Mesothelial cell of epicardium (in vitro differentiated cells): Measurements from ENCODE around the gene INPP4B. TPM values are rescaled to one million over a fixed set of nuclear protein-coding genes. Genes with fewer than 3 reads are reported as not detected.
A peak's percentile ranks its signal among the peaks of the same experiment; 100 is the strongest.
"Not testable (repeated sequence)": the region's sequence is repeated elsewhere in the genome, so short reads cannot be mapped to it uniquely, and the experiment has no call there.

Experiments used
- DNase-seq, 2 experiments: peaks; one replicate each; pipeline ENCODE4 v3.0.0; 2021; ENCODE audit warnings: low spot score in 2 of 2; ENCODE audit not compliant: unreplicated experiment in 2 of 2
- H3K27ac Mint-ChIP-seq: 2 replicates; pipeline ENCODE4 v1.8.0; 2021; ENCODE audit warnings: mixed read lengths
- H3K27me3 Mint-ChIP-seq: 2 replicates; pipeline ENCODE4 v1.8.0; 2021; ENCODE audit warnings: low read depth, mixed read lengths
- H3K36me3 Mint-ChIP-seq: 2 replicates; pipeline ENCODE4 v1.8.0; 2021; ENCODE audit warnings: mixed read lengths
- H3K4me1 Mint-ChIP-seq: 2 replicates; pipeline ENCODE4 v1.8.0; 2021; ENCODE audit warnings: mixed read lengths
- H3K4me3 Mint-ChIP-seq: 2 replicates; pipeline ENCODE4 v1.8.0; 2021; ENCODE audit warnings: mild to moderate bottlenecking, moderate library complexity, mixed read lengths
- H3K9me3 Mint-ChIP-seq: 2 replicates; pipeline ENCODE4 v1.8.0; 2021; ENCODE audit warnings: mixed read lengths
- total RNA-seq: library from RNA; stranded (reverse); gene quantifications from 3 replicates; pipeline ENCODE4 v1.2.1, GENCODE V29; 2021
- TF ChIP-seq, protein P1 (sequence below): fragments of 200-600 bp; sonication (generic); IDR thresholded peaks from one replicate; pipeline ENCODE4 v1.5.0; 2021; ENCODE audit warnings: antibody characterized with exemption; ENCODE audit not compliant: unreplicated experiment

The INPP4B gene
- total RNA-seq, 1 donor from 2014 or later, result 35.4 TPM

DNA sequence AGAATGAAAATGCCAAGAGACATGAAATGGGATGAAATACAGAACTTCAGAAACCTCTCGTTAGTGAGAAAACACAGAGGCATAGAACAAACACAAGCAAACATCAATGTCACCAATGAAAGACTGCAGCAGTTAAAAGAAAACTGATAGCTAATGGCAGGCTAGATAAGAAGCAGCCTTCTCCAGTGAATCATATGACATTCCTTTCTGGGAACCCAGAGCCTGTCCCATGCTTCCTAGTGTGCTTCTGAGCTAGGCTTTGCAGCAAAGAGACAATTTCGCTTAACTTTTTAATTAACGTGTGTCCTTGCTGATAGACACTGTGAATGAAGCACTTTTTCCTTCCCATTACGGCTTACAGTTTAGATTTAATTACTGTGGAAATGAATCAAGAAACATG is 765.1 kb downstream of the INPP4B start:
- no peak for DNase-seq
- no peaks in the 10 kb centered on the region for H3K27me3 Mint-ChIP-seq
- H3K4me1 Mint-ChIP-seq, result peaks cover 31% of the 10 kb centered on the region
- peak overlapping the region; percentile 41 for H3K27ac Mint-ChIP-seq
- TF ChIP-seq, protein P1, sequence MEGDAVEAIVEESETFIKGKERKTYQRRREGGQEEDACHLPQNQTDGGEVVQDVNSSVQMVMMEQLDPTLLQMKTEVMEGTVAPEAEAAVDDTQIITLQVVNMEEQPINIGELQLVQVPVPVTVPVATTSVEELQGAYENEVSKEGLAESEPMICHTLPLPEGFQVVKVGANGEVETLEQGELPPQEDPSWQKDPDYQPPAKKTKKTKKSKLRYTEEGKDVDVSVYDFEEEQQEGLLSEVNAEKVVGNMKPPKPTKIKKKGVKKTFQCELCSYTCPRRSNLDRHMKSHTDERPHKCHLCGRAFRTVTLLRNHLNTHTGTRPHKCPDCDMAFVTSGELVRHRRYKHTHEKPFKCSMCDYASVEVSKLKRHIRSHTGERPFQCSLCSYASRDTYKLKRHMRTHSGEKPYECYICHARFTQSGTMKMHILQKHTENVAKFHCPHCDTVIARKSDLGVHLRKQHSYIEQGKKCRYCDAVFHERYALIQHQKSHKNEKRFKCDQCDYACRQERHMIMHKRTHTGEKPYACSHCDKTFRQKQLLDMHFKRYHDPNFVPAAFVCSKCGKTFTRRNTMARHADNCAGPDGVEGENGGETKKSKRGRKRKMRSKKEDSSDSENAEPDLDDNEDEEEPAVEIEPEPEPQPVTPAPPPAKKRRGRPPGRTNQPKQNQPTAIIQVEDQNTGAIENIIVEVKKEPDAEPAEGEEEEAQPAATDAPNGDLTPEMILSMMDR, result no peak
- H3K36me3 Mint-ChIP-seq, result peaks cover 2% of the 10 kb centered on the region
- no peak overlapping the region for H3K4me3 Mint-ChIP-seq
- H3K9me3 Mint-ChIP-seq, result no peaks in the 10 kb centered on the region

DNA sequence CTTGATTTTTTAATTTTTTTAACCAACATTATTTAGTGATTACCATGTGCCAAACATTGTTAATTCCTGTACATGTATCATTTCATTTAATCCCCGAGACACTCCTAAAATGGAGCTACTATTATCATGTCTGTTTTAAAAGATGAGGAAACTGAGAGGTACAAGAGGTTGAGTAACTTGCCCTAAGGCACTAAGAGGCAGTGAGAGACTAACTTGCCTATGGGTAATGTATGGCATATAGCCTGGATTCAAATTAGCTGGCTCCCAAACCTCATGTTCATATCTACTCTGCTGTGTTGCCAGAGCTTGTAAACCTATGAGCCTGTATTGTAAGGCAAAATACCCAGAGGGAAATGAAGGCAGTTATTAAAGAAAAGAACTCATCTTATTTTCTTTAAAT is 766.1 kb downstream of the INPP4B start:
- TF ChIP-seq, protein P1, result no peak
- H3K4me1 Mint-ChIP-seq, result peaks cover 22% of the 10 kb centered on the region
- no peaks in the 10 kb centered on the region for H3K9me3 Mint-ChIP-seq
- no peaks in the 10 kb centered on the region for H3K27me3 Mint-ChIP-seq
- no peak overlapping the region for H3K4me3 Mint-ChIP-seq
- no peak overlapping the region for H3K27ac Mint-ChIP-seq
- no peak for DNase-seq
- H3K36me3 Mint-ChIP-seq, result no peaks in the 10 kb centered on the region

DNA sequence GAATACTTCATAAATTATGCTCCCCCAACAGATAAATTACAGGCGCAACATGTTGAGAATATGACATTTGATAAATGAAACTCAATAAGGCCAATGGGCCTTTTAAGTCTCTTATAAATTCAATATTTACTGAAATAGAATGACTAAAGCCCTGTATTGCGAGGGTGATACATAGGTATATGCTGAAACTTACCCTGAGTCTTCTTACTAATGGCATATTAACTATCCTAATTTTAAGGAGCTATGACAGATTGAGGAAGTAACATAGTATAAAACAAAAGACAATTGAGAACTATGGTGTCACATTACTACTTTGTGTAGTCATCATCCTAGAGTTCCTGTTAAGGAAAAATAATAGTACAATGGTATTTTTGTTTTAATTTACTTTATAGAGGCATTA is 769.1 kb downstream of the INPP4B start:
- Mint-ChIP-seq H3K4me3 (no peak overlapping the region), H3K36me3 (no peaks in the 10 kb centered on the region), H3K4me1 (peaks cover 19% of the 10 kb centered on the region), H3K27ac (no peak overlapping the region), H3K27me3 (no peaks in the 10 kb centered on the region), H3K9me3 (no peaks in the 10 kb centered on the region)
- TF ChIP-seq, protein P1, result no peak
- DNase-seq, result no peak

DNA sequence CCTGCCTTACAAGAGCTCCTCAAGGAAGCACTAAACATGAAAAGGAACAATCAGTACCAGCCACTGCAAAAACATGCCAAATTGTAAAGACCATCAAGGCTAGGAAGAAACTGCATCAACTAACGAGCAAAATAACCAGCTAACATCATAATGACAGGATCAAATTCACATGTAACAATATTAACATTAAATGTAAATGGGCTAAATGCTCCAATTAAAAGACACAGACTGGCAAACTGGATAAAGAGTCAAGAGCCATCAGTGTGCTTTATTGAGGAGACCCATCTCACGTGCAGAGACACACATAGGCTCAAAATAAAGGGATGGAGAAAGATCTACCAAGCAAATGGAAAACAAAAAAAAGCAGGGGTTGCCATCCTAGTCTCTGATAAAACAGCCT is 777.8 kb downstream of the INPP4B start:
- H3K27me3 Mint-ChIP-seq, DNase-seq, H3K4me3 Mint-ChIP-seq, H3K27ac Mint-ChIP-seq, H3K4me1 Mint-ChIP-seq: not testable (repeated sequence)
- Mint-ChIP-seq H3K36me3 (peaks cover 53% of the 10 kb centered on the region), H3K9me3 (peaks cover 45% of the 10 kb centered on the region)

DNA sequence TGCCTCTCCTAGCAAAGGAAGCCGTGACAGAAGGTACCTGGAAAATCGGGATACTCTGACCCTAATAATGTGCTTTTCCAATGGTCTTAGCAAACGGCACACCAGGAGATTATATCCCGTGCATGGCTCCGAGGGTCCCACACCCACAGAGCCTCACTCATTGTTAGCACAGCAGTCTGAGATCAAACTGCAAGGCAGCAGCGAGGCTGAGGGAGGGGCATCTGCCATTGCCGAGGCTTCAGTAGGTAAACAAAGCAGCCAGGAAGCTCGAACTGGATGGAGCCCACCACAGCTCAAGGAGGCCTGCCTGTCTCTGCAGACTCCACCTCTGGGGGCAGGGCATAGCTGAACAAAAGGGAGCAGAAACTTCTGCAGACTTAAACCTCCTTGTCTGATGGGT is 779.5 kb downstream of the INPP4B start:
- H3K27ac Mint-ChIP-seq, H3K4me1 Mint-ChIP-seq, H3K27me3 Mint-ChIP-seq, H3K4me3 Mint-ChIP-seq, DNase-seq: not testable (repeated sequence)
- peaks cover 54% of the 10 kb centered on the region for H3K36me3 Mint-ChIP-seq
- H3K9me3 Mint-ChIP-seq, result peaks cover 43% of the 10 kb centered on the region

DNA sequence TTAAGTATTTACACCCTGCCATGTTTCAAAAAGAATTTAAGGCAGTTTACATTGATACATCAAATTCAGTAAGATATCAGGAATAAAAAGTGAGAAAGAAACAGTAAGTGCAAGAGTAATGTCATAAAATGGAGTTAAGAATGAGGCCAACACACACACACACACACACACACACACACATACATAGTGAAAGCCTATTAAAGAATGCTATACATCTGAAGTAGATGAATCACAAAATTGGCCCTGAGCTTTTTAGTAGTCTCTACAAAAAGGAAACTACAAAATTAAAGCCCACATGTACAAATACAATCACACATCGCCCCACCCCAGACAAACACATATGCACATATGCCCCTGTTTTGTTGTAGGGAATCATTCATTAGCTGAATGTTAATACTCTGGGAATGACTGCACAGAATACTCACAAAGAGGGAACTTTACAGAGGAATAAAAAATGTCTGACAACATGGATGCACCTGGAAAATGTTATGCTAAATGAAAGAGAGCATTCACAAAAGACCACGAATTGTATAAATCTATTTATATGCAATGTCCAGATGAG is 780.9 kb downstream of the INPP4B start:
- no peaks in the 10 kb centered on the region for H3K27me3 Mint-ChIP-seq
- peaks cover 44% of the 10 kb centered on the region for H3K36me3 Mint-ChIP-seq
- no peak for DNase-seq
- peaks cover 34% of the 10 kb centered on the region for H3K9me3 Mint-ChIP-seq
- H3K4me1 Mint-ChIP-seq, result no peaks in the 10 kb centered on the region
- no peak overlapping the region for H3K4me3 Mint-ChIP-seq
- H3K27ac Mint-ChIP-seq, result no peak overlapping the region
- TF ChIP-seq, protein P1, result no peak

DNA sequence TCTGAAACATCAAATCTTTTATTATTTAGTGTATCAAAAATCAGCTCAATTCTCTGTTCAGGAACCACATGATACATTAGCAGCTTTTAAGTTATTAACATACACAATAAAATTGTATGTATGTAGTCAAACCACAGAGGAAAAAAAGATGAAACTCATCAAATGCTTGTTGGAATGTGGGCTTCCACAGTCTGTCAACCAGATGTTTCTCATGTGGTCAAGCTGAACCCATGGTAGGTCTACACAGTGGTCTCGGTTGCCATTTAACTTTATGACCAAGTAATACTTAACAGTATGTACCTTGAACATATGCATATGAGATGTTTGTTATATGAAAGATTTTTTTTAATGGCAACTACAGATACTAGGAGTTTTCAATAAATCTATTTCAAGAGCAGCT is 781.9 kb downstream of the INPP4B start:
- Mint-ChIP-seq H3K4me1 (no peaks in the 10 kb centered on the region), H3K4me3 (no peak overlapping the region), H3K9me3 (peaks cover 25% of the 10 kb centered on the region), H3K36me3 (peaks cover 34% of the 10 kb centered on the region), H3K27ac (no peak overlapping the region), H3K27me3 (no peaks in the 10 kb centered on the region)
- TF ChIP-seq, protein P1, result no peak
- no peak for DNase-seq
